Stimulated activated CD8-positive, alpha-beta memory T cell treated with anti-CD3 and anti-CD28 coated beads, Interleukin-4, amount 100 ng/mL, for 1 hour (primary cell): ENCODE measurements around the gene GIMAP1.

Source experiments
- DNase-seq, 2 donors: peaks; one replicate each; pipeline ENCODE4 v3.0.0-alpha.2; 2020; ENCODE audit warnings: low read depth in 2 of 2, low spot score in 1 of 2

Gene GIMAP1

DNA sequence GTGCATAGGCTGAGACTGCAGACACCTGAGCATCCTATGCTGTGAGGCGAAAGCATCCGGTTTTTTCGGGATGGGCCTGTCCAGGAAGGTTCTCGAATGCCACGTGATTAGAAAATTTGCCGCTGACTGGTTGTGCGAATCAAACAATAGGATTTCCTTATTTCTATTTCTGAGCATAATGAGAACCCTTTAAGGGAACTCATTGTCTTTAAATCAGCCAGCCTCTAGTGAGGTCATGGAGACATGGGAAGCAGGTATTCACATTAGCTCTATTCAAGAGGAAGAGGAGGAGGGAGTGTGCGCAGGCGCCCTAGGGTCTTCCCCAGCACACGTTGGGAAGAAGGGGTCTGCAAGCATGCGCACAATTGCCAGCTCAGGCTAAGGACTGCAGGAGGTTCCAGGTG lies 5.6 kb downstream of the GIMAP1 start:
- no peak for DNase-seq

DNA sequence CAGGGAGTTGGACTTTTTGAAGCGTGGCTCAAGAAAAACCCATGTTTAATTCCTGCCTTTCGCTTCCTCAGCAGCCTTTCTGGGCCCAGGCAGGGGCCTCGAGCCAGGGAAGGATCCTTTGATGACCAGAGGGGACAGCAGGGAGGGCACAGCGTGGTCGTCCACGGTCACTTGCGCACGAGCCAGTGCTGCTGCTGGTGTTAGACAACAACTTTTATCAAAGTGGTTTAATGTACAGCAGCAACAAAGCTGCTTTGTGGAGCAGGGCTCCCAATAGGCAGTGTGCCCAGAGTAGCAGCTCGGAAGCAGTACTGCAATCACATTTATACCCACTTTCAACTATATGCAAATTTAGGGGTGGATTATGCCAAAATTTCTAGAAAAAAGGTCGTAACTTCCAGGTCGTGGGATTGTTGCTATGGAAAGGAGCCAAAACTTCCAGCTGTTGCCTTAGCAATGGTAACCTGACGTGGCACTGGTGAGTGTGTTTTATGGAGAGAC lies 6.1 kb downstream of the GIMAP1 start:
- DNase-seq, result no peak

DNA sequence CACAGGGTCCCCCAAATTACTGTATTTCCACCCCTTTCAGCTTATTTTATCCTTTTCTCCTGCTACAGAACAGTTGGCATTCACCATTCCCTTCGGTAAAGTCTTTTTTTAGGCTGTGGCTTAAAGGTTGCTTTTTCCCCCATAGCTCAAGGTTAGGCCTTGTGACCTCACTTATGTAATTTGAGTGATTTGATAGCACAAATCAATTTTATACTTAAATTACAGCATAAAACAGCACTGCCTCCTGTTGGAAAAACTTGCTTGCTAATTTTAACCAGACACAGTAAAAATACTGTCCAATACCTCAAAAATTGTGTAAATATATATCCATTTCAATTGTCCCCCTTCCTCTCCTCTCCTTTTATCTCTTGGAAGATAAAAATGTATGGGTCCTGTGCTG lies 7.1 kb downstream of the GIMAP1 start:
- no peak for DNase-seq

DNA sequence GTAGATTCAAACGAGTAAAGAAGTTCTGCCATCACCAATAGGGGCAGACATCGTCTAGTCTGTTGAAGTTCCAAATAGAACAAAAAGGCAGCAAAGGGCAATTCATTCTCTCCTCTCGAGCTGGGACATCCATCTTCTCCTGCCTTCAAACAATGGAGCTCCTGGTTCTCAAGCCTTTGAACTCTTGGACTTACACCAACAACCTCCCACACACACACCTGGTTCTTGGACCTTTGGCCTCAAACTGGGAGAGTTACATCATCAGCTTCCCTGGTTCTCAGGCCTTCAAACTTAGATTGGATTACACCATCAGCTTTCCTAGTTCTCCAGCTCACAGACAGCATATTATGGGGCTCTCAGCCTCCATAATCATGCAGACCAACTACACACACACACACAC lies 11.0 kb downstream of the GIMAP1 start:
- DNase-seq, result no peak

DNA sequence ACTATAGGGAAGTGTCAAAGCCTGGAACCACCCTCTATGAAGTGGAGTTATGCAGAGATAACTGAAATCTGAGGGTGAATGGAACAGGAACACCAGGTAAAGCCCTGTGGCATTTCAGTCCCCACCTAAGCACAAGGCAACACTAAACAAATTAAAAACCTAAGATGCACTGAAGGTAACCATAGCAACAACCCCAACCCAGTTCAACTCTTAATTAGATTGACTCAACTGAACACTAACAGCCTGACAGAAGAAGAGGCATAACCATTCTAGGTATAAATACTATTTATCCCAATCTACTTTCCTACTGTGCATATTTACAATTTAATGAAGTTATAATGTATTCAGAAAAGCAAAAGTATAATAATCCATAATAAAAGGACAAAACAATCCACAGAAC lies 11.6 kb downstream of the GIMAP1 start:
- DNase-seq, result no peak

DNA sequence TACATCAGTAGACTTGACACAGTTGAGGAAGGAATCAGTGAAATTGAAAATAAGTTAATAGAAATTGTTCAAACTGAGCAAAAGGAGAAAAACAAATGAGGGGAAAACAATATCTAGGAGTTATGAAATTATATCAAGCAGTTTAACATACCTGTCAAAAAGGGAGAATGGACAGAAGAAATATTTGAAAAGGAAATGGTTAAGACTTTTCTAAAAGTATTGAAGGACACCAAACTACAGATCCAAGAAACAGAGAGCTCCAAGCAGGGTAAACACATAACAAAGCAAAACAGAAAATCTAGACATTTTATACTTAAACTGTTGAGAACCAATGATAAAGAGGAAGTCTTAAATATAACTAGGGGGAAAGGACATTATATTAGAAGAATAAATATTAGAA lies 12.2 kb downstream of the GIMAP1 start:
- DNase-seq, result no peak

DNA sequence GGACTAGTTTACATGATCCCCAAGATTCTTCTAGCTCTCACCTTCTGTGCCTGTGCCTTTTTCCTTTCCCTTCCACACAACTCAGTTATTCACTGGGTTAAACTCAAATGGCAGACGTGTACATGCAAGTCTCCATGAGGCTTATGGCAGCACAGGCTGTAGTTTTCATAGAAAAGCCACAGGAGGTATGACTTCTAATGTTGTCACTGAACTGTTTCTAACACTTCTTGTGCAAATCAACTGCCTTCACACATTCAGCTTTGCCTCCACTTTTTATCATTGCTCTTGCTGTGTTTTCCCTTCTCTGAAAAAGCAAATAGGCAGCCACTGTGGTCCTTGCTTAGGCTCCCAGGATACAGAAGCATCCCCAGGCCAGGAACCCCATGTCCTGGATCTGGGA lies 15.5 kb downstream of the GIMAP1 start:
- DNase-seq, result no peak

DNA sequence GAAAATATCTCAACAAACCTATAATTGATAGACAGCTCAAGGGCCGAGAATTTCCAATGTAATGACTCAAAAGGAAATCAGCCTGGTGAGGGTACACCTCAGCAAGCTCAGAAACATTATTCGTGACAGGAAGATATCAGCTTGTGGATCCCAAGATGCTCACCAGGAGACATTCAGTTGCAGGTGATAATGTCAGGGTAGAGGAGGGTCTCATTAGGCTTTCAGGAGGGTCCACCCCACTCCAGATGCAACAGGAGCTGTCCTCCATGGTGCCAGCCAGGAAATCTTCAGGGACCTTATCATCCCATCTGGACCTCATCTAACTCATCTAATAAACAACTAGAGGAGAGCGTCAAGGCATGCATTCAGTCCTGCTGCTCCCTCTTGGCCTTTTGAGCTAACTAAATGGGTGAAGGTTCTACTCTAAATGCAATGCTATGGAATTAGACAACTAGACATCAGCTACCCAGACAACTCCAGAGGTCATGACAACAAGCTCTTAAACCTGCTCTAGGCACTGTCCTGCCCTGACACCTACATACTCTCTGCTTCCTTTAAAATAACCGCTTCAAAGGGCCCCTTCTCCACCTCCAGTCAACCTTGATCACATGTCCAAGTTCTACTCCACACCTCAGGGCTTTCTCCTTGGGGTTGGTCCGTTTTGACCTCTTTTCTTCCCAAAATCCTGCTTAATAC lies 16.5 kb downstream of the GIMAP1 start:
- DNase-seq, result no peak

DNA sequence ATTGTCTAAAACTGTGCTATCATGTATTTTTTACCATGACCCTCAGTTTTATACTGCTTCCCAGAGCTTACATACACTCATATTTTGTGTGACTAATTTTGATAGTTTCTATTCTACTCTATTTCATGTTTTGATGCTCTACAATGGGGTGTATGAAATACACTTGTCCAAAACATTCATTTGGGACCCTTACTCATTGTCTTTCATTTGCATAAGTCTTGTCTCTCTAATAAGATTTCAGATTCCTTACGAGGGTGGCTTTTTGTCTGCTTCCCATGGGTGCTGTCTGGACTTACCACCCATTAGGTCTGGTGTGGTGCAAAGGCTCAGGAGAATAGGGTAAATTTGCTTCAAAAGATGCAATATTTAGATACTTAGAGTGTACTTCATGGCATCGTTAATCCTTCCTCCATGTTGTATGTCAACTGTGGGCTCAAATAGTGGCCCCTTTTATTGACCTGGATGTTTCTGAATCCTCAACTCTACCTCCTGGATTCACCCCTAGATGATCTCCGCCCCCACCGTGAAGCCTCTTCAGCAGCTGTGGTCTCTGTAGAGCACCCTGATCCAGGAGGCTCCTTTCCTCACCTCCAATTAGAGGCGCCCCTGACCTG lies 17.2 kb downstream of the GIMAP1 start:
- DNase-seq, result no peak

DNA sequence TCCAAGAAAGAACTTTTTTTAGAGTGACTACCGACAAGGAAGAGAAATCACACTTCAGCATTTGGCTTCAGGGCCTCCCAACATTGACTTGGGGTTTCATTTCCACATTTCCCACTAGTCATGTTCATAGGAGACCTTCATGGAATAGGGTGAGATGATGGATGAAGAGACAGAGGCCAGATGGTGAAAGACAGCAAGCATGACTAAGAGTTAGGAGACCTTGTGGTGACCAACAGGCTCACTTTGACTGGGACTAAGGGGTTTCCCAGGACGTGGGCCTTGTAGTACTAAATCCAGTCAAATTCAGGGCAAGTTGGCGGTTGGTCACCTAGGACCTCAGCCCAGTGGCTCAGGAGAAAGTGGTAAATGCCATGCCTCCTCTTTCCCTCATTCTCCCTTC lies 17.8 kb downstream of the GIMAP1 start:
- DNase-seq, result no peak

DNA sequence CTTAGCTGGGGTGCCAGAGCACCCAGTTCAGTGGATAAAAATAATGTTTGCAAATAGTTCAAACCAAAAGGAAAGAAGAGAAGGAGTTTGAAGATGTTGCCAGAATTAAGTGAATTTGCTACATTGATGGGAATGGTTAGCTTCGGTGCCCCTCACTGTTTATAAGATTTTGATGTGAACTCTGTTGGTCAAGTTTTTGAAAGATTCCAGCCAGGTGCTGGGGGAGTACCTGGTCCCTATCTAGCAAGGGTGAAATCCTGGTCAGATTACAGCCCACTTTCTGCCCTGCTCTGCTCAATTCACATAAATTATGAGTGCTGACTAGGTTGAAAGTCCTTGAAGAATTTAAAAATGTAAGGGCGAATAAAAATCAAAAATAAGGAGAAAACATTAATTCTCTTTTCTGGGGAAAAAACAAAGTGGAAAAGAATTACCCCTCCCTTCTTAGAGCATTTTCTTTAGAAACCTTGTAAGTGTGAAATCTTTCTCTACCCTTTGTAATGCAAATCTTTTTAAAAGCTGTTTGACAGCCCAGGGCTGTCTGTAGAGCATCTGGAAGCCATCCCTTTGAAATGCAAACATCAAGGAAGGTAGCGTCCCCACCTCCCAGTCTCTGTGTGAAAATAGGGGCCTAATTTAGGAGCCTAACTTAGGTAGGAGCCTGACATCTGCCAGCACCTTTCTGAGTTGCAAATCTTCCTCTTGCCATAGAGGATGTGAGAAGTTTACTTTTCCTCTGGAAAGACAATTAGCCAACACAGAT lies 19.4 kb downstream of the GIMAP1 start:
- no peak for DNase-seq

DNA sequence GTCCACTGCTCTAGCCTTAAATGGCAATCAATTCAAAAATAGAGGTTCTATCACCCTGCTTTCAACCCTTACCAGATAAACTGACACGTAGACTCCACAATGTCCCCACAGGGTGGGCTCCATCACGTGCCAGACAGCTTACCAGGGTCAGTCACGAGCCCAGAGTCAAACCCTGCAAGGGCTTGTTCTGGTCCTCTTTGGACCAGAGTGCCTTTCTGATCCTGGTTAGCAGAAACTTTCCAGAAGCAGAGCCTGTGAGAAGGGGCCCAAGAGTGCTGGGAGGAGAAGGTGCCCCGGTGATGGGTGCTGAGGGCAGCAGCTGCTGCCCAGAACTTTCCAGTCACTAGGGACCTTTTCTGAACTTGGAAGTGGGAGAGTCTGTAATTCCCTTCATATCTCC lies 20.5 kb downstream of the GIMAP1 start:
- no peak for DNase-seq

DNA sequence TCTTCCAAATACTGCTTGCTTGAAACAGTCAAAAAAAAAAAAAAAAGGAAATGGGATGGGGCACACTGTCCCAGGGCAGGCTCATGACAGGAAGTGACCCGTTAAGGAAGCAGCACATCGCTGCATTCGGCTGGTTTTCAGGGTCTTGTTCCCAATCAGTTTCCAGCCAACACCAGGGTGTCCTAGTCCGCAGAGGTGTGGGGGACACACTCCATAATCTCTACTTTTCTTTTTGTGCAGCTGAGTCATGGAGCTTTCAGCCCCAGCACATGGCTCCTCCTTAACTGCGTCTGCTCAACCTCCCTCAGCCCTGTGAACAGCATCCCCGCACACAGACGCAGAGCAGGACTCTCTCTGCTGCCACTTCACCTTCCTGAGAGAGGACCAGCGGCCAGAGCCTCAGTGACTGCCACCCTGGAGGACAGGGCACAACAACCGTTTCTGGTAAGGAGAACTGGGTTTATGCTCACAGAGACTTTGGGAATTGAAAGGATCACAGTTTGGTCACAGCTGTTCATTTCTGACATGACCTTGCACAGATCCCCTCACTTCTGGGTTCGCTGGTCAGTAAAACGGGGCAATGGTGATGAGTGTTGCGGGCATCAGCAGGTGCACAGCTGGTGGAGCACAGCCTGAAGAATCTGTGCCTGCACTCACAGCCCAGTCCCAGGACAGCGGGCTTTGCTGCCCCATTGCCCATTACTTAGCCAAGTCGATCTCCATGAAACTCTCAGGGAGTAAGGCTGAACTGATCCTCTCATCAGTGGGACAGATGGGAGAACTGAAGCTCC lies 21.0 kb downstream of the GIMAP1 start, which contains the start of gene GIMAP5:
Gene GIMAP5, plus strand, starts transcription at position 154 of the 791 bp plus-strand sequence. CDS start 3,467 bp downstream, outside the sequence.
- no peak for DNase-seq

DNA sequence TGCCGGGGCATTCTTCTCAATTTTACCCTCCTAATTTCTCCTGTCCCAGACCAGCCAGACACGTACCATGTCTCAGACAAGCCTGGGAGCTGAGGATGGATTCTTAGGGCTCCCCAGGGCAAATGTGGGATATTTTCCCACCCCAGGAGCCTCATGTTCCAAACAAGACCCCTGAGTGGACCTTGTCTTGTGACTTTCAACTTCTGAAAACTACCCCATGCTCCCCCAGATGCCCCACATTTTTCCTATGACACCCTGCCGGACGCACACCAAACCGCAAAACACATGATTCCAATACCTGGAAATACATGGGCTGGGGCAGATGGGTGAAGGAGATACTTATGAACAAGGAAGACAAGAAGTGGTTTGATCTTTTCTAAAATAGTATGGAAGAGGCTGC lies 21.7 kb downstream of the GIMAP1 start:
- DNase-seq, result no peak

DNA sequence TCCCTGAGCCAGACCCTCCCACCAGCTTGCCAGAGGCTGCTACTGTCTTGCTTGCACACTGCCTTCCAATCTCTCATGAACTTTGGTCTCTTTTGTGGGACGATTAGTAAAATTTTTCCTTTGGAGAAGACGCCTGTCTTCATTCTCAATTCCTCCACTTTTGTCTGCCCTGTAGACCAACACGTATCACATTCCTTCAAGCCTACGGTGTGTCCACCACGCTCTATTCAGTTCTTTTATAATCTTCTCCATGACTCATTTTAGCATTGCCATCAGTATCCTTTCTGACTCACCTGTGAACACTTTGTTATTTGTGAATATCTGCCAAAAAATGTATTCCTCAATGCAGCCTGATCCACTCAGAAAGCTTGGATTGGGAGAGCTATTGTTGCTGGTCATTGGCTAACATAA lies 22.2 kb downstream of the GIMAP1 start:
- DNase-seq, result no peak

DNA sequence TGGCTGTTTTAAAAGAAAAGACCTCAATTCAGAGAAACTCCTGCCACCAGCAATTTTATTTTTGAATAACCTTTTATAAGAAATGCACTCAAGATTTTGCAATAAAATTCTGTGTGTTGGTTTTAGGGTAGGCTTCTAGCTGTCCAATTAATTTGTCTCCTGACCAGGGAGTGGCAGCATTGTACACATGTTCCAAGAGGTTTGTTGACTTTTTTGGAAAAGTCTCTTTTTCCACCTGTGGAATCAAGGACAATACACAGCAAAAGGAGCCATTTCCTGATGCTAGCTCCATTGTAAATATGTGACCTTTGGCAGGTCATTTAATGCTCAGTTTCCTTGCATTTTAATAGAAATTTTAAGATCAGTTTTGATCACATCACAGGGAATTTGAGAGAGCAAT lies 22.6 kb downstream of the GIMAP1 start:
- no peak for DNase-seq

DNA sequence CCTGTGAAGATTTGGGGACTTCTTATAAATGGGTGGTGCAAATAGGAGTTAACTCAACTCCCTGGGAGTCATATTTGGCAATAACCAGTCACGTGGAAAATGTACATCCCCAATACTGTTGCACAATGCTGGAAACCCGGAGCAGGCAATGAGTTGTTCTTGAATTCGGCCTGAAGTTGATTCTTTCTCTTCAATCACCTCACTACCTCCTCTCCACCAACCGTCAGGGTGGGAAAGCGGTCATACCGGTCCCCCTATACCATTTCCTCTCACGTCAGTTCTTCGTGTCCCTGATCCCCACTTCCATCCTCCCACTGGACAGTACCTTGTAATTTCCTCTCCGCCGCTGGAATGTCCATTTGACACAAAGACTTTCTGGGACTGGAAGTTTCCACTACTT lies 23.6 kb downstream of the GIMAP1 start:
- no peak for DNase-seq

DNA sequence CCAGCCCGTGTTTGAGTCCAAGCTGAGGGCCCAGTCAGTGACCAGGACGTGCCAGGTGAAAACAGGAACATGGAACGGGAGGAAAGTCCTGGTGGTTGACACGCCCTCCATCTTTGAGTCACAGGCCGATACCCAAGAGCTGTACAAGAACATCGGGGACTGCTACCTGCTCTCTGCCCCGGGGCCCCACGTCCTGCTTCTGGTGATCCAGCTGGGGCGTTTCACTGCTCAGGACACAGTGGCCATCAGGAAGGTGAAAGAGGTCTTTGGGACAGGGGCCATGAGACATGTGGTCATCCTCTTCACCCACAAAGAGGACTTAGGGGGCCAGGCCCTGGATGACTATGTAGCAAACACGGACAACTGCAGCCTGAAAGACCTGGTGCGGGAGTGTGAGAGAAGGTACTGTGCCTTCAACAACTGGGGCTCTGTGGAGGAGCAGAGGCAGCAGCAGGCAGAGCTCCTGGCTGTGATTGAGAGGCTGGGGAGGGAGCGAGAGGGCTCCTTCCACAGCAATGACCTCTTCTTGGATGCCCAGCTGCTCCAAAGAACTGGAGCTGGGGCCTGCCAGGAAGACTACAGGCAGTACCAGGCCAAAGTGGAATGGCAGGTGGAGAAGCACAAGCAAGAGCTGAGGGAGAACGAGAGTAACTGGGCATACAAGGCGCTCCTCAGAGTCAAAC lies 26.0 kb downstream of the GIMAP1 start:
- no peak for DNase-seq

DNA sequence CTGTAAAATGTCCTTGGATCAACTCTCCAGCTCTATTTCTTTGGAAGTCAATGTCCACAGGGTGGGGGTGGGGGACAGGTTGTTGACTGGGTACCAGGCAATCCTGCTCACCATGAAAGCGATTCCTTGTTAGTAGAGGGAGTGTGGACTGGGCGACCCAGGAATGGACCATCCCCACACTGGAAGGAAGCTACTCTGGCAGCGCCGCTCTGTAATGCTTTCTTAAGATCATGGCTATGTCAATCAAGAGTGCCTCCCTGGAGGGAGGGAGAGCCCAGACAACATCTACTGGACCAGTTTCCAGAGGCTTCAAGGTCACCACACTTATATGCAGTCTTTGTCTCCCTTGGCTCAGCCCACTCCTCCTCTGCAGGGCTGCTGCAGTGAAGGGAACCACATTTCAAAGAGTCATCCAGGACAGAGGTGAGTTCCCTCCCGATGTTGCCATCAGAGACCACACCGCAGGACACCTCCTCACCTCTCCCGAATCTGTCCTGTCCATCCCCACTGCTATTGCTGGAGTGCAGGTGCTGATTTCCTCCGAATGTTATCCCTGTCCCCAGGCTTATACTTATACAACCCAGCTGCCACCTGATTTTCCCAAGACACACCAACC lies 27.7 kb downstream of the GIMAP1 start:
- no peak for DNase-seq

DNA sequence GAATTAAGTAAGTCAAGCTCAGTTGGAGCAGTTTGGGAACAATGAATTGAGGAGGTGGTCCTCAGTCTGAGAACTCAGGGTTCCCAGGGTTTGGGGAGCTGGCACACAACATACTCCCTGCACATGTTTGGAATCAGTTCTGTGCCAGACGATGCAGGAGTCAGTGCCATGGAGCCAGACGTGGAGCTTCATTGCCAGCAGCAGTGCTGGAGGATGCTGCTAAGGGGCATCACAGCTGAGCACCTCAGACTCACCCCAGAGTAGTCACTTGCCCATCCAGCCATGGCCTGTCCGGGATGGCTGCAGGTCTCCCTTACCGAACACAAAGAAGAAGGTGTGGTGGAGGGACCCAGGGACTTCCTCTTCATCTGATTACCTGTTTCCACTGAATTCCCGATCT lies 28.7 kb downstream of the GIMAP1 start:
- no peak for DNase-seq
